Measurements from ENCODE around the gene TXNL4B. TPM values are rescaled to one million over a fixed set of nuclear protein-coding genes. Genes with fewer than 3 reads are reported as not detected.
"Not testable (repeated sequence)": the region's sequence is repeated elsewhere in the genome, so short reads cannot be mapped to it uniquely, and the experiment has no call there.

TXNL4B gene
- total and polyA plus RNA-seq, 8 donors: 0.87 to 23.3 (median 6.5) TPM

- no peak for DNase-seq
- intact Hi-C loops (cut with DNase I; ENCODE audit: low total_unique reads): no loop called here
- Histone ChIP-seq H3K27me3 (no peaks in the 10 kb centered on the region), H3K36me3 (no peaks in the 10 kb centered on the region), H3K4me1 (no peaks in the 10 kb centered on the region), H3K4me3 (no peak overlapping the region), H3K27ac (no peak overlapping the region), H3K9me3 (no peaks in the 10 kb centered on the region)
- TF ChIP-seq POLR2AphosphoS5 (IDR thresholded peaks at IDR 0.05): no peak
- TF ChIP-seq EP300 (IDR thresholded peaks at IDR 0.05): no peak
- TF ChIP-seq CTCF (IDR thresholded peaks at IDR 0.05): no peak
- TF ChIP-seq POLR2A (IDR thresholded peaks at IDR 0.05): no peak
- 85 to 93% (median 87%) methylated on average over 4 of the region's 4 CpGs for WGBS, 5 donors
Observed at GRCh38 chr16:72055911-72056310, 37.5 kb downstream of the TXNL4B start.

- intact Hi-C loops (cut with DNase I; ENCODE audit: low total_unique reads); H3K36me3 ChIP-seq; H3K4me3 ChIP-seq; H3K27me3 ChIP-seq; H3K4me1 ChIP-seq; DNase-seq; H3K9me3 ChIP-seq; H3K27ac ChIP-seq: not testable (repeated sequence)
- WGBS, 5 donors: 63 to 81% (median 76%) methylated on average over 5 of the region's 5 CpGs
Observed at GRCh38 chr16:72054254-72054847, 39.1 kb downstream of the TXNL4B start, which contains the start of gene HP. TSS of gene HP (plus strand) at chr16:72054505. CDS start at chr16:72054653, 148 bp downstream.

- Histone ChIP-seq H3K27ac (no peak overlapping the region), H3K9me3 (peaks cover 0 to 12% (median 4%) of the 10 kb centered on the region in 4 donors), H3K4me3 (no peak overlapping the region), H3K27me3 (no peaks in the 10 kb centered on the region), H3K4me1 (no peaks in the 10 kb centered on the region), H3K36me3 (no peaks in the 10 kb centered on the region)
- no peak for DNase-seq
- no peak for TF ChIP-seq CTCF (IDR thresholded peaks at IDR 0.05)
- no peak for TF ChIP-seq POLR2AphosphoS5 (IDR thresholded peaks at IDR 0.05)
- TF ChIP-seq EP300 (IDR thresholded peaks at IDR 0.05): no peak
- TF ChIP-seq POLR2A (IDR thresholded peaks at IDR 0.05): no peak
- intact Hi-C loops (cut with DNase I; ENCODE audit: low total_unique reads): no loop called here
- 72 to 91% (median 90%) methylated on average over 2 of the region's 2 CpGs for whole genome bisulfite sequencing, 5 donors
Observed at GRCh38 chr16:72051818-72052217, 41.6 kb downstream of the TXNL4B start.

GRCh38 chr16:72050769-72051464 is 42.5 kb downstream of the TXNL4B start:
- Histone ChIP-seq H3K27ac (no peak overlapping the region), H3K9me3 (peaks cover 0 to 12% (median 4%) of the 10 kb centered on the region in 4 donors), H3K36me3 (no peaks in the 10 kb centered on the region), H3K4me3 (no peak overlapping the region), H3K27me3 (no peaks in the 10 kb centered on the region), H3K4me1 (no peaks in the 10 kb centered on the region)
- DNase-seq: no peak
- intact Hi-C loops (cut with DNase I; ENCODE audit: low total_unique reads): no loop called here
- TF ChIP-seq CTCF (IDR thresholded peaks at IDR 0.05) (no peak), POLR2AphosphoS5 (IDR thresholded peaks at IDR 0.05) (no peak), POLR2A (IDR thresholded peaks at IDR 0.05) (no peak), EP300 (IDR thresholded peaks at IDR 0.05) (no peak)
- 85 to 94% (median 88%) methylated on average over 3 to 4 of the region's 4 CpGs for WGBS, 5 donors

GRCh38 chr16:72049110-72049509 is 44.3 kb downstream of the TXNL4B start:
- H3K36me3 ChIP-seq: peaks cover 0 to 1% (median under 1%) of the 10 kb centered on the region in 4 donors
- no peak overlapping the region for H3K4me3 ChIP-seq
- no peak for DNase-seq
- intact Hi-C loops (cut with DNase I; ENCODE audit: low total_unique reads): no loop called here
- H3K27ac ChIP-seq: no peak overlapping the region
- H3K27me3 ChIP-seq: no peaks in the 10 kb centered on the region
- H3K4me1 ChIP-seq: no peaks in the 10 kb centered on the region
- H3K9me3 ChIP-seq: peaks cover 0 to 12% (median 4%) of the 10 kb centered on the region in 4 donors
- TF ChIP-seq POLR2AphosphoS5 (IDR thresholded peaks at IDR 0.05): no peak
- no peak for TF ChIP-seq EP300 (IDR thresholded peaks at IDR 0.05)
- TF ChIP-seq POLR2A (IDR thresholded peaks at IDR 0.05): no peak
- TF ChIP-seq CTCF (IDR thresholded peaks at IDR 0.05): no peak
